SU-DHL-6 (cell line): ENCODE data around the gene CDK14.

Experiments used
- EZH2phosphoT487 ChIP-seq: fragments of 200-600 bp; sonication (generic), shearing (Covaris generic); conservative IDR thresholded peaks from 2 replicates; pipeline ENCODE4 v1.6.1; 2018; ENCODE audit warnings: mild to moderate bottlenecking, antibody characterized with exemption, low read length, moderate library complexity, mixed read lengths
- TF ChIP-seq, protein P1 (sequence below): fragments of 200-600 bp; sonication (generic); IDR thresholded peaks from one replicate; pipeline ENCODE4 v1.5.1; 2017; ENCODE audit warnings: antibody characterized with exemption, mild to moderate bottlenecking, low read length, moderate library complexity; ENCODE audit not compliant: insufficient read depth, poor library complexity, severe bottlenecking

DNA sequence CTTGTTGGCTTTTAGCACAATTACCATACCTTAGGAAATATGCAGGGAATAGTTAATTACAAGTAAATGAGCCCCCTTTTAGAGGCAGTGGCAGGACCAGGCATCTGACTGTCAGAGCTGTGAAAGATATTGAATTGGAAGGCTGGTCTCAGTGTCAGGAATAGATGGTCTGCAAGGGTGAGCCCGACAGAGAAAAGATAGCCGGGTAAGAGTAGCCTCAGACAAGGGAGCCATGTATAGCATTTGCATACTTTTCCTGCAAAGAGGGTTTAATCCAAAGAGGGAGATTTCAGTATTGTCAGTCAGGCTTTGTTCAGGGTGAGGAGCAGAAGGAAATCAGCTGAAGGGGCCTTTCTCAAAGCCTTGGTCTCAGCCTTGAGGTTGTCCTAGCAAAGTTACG, 539.2 kb downstream of the CDK14 start:
- TF ChIP-seq, protein P1, sequence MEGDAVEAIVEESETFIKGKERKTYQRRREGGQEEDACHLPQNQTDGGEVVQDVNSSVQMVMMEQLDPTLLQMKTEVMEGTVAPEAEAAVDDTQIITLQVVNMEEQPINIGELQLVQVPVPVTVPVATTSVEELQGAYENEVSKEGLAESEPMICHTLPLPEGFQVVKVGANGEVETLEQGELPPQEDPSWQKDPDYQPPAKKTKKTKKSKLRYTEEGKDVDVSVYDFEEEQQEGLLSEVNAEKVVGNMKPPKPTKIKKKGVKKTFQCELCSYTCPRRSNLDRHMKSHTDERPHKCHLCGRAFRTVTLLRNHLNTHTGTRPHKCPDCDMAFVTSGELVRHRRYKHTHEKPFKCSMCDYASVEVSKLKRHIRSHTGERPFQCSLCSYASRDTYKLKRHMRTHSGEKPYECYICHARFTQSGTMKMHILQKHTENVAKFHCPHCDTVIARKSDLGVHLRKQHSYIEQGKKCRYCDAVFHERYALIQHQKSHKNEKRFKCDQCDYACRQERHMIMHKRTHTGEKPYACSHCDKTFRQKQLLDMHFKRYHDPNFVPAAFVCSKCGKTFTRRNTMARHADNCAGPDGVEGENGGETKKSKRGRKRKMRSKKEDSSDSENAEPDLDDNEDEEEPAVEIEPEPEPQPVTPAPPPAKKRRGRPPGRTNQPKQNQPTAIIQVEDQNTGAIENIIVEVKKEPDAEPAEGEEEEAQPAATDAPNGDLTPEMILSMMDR = no peak
- no peak for TF ChIP-seq EZH2phosphoT487
